ENCODE data around the gene GIMAP5.

DNA sequence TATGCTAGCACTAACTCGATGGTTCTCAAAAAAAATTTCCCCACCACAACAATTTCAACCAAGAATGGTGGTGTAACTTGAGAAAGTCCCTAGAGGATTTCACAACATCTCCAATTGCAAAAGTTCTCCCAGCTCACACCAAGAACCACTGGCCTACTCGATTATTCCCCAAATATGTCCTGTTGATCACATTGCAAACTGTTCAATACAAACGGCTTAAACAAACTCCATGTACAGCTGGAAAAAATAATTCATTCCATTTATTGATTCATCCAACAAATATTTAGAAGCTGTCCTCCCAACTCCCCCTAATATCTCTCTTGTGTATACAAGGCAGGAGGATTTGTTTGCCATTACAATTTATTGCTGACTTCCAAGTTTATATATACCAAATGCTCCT lies 43.9 kb downstream of the GIMAP5 start:
- TF ChIP-seq, protein P1, sequence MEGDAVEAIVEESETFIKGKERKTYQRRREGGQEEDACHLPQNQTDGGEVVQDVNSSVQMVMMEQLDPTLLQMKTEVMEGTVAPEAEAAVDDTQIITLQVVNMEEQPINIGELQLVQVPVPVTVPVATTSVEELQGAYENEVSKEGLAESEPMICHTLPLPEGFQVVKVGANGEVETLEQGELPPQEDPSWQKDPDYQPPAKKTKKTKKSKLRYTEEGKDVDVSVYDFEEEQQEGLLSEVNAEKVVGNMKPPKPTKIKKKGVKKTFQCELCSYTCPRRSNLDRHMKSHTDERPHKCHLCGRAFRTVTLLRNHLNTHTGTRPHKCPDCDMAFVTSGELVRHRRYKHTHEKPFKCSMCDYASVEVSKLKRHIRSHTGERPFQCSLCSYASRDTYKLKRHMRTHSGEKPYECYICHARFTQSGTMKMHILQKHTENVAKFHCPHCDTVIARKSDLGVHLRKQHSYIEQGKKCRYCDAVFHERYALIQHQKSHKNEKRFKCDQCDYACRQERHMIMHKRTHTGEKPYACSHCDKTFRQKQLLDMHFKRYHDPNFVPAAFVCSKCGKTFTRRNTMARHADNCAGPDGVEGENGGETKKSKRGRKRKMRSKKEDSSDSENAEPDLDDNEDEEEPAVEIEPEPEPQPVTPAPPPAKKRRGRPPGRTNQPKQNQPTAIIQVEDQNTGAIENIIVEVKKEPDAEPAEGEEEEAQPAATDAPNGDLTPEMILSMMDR (IDR thresholded peaks at IDR 0.05 in 8 of 11, conservative IDR thresholded peaks at IDR 0.05 in 3 of 11), result no peak
- TF ChIP-seq POLR2A (IDR thresholded peaks at IDR 0.05) (no peak), POLR2AphosphoS5 (IDR thresholded peaks at IDR 0.05) (no peak)
